DOHH2 (cell line): ENCODE results near the gene TMEM225.
"Not testable (repeated sequence)": the region's sequence is repeated elsewhere in the genome, so short reads cannot be mapped to it uniquely, and the experiment has no call there.

Experiments
- EZH2phosphoT487 ChIP-seq: fragments of 200-600 bp; sonication (generic); IDR thresholded peaks from 2 replicates; pipeline ENCODE4 v1.6.1; 2017; ENCODE audit warnings: borderline replicate concordance, mild to moderate bottlenecking, antibody characterized with exemption, low read length, moderate library complexity, mixed read lengths
- TF ChIP-seq, protein P1 (sequence below): fragments of 200-600 bp; sonication (generic); IDR thresholded peaks from one replicate; pipeline ENCODE4 v1.5.1; 2014; ENCODE audit warnings: antibody characterized with exemption, mild to moderate bottlenecking, low read depth, low read length; ENCODE audit not compliant: poor library complexity, severe bottlenecking

DNA sequence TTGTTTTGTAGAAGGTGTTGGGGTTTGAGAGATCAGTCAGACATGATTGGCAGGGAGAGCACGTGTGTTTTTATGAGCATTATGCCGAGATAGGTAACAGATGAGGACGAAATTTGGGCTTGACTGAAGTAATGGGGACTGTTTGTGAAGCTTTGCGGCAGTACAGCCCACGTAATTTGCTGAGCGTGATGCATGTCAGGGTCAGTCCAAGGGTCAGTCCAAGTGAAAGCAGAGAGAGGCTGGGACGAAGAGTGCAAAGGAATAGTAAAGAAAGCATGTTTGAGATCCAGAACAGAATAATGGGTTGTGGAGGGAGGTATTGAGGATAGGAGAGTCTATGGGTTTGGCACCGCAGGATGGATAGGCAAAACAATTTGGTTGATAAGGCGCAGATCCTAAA, 17.7 kb downstream of the TMEM225 start:
- TF ChIP-seq, protein P1, sequence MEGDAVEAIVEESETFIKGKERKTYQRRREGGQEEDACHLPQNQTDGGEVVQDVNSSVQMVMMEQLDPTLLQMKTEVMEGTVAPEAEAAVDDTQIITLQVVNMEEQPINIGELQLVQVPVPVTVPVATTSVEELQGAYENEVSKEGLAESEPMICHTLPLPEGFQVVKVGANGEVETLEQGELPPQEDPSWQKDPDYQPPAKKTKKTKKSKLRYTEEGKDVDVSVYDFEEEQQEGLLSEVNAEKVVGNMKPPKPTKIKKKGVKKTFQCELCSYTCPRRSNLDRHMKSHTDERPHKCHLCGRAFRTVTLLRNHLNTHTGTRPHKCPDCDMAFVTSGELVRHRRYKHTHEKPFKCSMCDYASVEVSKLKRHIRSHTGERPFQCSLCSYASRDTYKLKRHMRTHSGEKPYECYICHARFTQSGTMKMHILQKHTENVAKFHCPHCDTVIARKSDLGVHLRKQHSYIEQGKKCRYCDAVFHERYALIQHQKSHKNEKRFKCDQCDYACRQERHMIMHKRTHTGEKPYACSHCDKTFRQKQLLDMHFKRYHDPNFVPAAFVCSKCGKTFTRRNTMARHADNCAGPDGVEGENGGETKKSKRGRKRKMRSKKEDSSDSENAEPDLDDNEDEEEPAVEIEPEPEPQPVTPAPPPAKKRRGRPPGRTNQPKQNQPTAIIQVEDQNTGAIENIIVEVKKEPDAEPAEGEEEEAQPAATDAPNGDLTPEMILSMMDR: not testable (repeated sequence)
- TF ChIP-seq EZH2phosphoT487: not testable (repeated sequence)
